ENCODE data around the gene PLTP. TPM values are rescaled to one million over a fixed set of nuclear protein-coding genes. Genes with fewer than 3 reads are reported as not detected.
A peak's percentile ranks its signal among the peaks of the same experiment; 100 is the strongest.

PLTP gene
- total and polyA plus RNA-seq, 2 of the 13 experiments (the other 11 are each of a cell fraction or from before 2014, with no cell fraction given), result 16.9 to 28.6 TPM

DNA sequence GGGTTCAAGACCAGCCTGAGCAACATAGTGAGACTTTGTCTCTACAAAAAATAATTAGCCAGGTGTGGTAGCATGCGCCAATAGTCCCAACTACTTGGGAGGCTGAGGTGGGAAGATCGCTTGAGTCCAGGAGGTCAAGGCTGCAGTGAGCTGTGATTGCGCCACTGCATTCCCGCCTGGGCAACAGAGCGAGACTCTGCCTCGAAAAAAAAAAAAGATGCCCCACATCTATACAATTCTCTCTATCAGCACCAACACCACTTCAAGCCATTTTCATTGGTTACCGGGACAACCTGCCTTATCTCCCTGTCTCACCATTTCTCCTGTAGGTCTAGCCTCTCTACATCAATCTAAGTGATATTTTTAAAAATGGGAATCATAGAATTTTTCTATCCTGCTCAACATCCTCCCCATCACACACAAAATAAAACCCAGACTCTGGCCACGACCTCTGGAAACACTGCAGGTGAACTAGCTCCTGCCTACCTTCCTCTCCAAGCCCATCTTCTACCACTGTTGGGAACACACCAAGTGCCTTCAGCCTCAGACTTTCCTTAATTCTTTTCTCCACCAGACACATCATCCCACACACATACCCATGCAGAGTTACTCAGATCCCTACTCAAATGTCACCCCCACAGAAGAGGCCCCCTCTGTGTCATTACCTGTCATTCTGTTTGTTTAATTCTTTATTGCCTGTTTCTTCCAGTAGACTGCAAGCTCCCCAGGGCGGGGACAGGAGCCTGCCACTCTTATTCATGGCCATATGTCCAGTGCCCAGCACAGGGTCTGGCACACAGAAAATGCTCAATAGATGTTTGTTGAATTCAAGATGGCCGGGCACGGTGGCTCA is 9.6 kb upstream of the PLTP start (continued):
- TF ChIP-seq, protein P1, sequence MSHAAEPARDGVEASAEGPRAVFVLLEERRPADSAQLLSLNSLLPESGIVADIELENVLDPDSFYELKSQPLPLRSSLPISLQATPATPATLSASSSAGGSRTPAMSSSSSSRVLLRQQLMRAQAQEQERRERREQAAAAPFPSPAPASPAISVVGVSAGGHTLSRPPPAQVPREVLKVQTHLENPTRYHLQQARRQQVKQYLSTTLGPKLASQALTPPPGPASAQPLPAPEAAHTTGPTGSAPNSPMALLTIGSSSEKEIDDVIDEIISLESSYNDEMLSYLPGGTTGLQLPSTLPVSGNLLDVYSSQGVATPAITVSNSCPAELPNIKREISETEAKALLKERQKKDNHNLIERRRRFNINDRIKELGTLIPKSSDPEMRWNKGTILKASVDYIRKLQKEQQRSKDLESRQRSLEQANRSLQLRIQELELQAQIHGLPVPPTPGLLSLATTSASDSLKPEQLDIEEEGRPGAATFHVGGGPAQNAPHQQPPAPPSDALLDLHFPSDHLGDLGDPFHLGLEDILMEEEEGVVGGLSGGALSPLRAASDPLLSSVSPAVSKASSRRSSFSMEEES (CRISPR knock-in tag; IDR thresholded peaks at IDR 0.05), result no peak
- peak; percentile 85 for TF ChIP-seq ADNP (CRISPR knock-in tag; IDR thresholded peaks at IDR 0.05)
- TF ChIP-seq SMARCE1 (IDR thresholded peaks at IDR 0.05; ENCODE audit: borderline replicate concordance), result no peak
- TF ChIP-seq, protein P2, sequence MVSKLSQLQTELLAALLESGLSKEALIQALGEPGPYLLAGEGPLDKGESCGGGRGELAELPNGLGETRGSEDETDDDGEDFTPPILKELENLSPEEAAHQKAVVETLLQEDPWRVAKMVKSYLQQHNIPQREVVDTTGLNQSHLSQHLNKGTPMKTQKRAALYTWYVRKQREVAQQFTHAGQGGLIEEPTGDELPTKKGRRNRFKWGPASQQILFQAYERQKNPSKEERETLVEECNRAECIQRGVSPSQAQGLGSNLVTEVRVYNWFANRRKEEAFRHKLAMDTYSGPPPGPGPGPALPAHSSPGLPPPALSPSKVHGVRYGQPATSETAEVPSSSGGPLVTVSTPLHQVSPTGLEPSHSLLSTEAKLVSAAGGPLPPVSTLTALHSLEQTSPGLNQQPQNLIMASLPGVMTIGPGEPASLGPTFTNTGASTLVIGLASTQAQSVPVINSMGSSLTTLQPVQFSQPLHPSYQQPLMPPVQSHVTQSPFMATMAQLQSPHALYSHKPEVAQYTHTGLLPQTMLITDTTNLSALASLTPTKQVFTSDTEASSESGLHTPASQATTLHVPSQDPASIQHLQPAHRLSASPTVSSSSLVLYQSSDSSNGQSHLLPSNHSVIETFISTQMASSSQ (IDR thresholded peaks at IDR 0.05; ENCODE audit: low read depth), result no peak
- TF ChIP-seq, protein P2 (CRISPR knock-in tag; IDR thresholded peaks at IDR 0.05; ENCODE audit: borderline replicate concordance), result no peak
- peak; percentile 69 for TF ChIP-seq HNF4G (IDR thresholded peaks at IDR 0.05; ENCODE audit: borderline replicate concordance, low read depth, low read length)
- TF ChIP-seq HNF4G (CRISPR knock-in tag; IDR thresholded peaks at IDR 0.05; ENCODE audit: borderline replicate concordance, low read depth), result no peak
- no peak for TF ChIP-seq ZKSCAN5 (CRISPR knock-in tag; IDR thresholded peaks at IDR 0.05)
- peak; percentile 53; the same call in 1 of the 2 replicates for TF ChIP-seq ZNF230 (CRISPR knock-in tag; IDR thresholded peaks at IDR 0.05)
- TF ChIP-seq CEBPB (IDR thresholded peaks at IDR 0.05; ENCODE audit: borderline replicate concordance, low read depth, low read length), result peak; percentile 74; the same call in 1 of the 2 replicates
- TF ChIP-seq, protein P3, sequence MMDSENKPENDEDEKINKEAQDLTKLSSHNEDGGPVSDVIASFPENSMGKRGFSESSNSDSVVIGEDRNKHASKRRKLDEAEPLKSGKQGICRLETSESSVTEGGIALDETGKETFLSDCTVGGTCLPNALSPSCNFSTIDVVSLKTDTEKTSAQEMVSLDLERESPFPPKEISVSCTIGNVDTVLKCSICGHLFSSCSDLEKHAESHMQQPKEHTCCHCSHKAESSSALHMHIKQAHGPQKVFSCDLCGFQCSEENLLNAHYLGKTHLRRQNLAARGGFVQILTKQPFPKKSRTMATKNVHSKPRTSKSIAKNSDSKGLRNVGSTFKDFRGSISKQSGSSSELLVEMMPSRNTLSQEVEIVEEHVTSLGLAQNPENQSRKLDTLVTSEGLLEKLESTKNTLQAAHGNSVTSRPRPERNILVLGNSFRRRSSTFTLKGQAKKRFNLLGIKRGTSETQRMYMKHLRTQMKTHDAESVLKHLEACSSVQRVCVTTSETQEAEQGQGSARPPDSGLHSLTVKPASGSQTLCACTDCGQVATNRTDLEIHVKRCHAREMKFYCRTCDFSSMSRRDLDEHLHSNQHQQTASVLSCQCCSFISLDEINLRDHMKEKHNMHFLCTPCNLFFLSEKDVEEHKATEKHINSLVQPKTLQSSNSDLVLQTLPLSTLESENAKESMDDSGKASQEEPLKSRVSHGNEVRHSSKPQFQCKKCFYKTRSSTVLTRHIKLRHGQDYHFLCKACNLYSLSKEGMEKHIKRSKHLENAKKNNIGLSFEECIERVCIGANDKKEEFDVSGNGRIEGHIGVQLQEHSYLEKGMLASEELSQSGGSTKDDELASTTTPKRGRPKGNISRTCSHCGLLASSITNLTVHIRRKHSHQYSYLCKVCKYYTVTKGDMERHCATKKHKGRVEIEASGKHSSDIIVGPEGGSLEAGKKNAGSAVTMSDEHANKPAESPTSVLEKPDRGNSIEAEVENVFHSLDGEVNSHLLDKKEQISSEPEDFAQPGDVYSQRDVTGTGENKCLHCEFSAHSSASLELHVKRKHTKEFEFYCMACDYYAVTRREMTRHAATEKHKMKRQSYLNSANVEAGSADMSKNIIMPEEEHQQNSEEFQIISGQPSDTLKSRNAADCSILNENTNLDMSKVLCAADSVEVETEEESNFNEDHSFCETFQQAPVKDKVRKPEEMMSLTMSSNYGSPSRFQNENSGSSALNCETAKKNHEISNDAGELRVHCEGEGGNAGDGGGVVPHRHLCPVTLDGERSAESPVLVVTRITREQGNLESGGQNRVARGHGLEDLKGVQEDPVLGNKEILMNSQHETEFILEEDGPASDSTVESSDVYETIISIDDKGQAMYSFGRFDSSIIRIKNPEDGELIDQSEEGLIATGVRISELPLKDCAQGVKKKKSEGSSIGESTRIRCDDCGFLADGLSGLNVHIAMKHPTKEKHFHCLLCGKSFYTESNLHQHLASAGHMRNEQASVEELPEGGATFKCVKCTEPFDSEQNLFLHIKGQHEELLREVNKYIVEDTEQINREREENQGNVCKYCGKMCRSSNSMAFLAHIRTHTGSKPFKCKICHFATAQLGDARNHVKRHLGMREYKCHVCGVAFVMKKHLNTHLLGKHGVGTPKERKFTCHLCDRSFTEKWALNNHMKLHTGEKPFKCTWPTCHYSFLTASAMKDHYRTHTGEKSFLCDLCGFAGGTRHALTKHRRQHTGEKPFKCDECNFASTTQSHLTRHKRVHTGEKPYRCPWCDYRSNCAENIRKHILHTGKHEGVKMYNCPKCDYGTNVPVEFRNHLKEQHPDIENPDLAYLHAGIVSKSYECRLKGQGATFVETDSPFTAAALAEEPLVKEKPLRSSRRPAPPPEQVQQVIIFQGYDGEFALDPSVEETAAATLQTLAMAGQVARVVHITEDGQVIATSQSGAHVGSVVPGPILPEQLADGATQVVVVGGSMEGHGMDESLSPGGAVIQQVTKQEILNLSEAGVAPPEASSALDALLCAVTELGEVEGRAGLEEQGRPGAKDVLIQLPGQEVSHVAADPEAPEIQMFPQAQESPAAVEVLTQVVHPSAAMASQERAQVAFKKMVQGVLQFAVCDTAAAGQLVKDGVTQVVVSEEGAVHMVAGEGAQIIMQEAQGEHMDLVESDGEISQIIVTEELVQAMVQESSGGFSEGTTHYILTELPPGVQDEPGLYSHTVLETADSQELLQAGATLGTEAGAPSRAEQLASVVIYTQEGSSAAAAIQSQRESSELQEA (CRISPR knock-in tag; IDR thresholded peaks at IDR 0.05; ENCODE audit: not compliant biosample characterization), result no peak
- no peak for TF ChIP-seq CENPX (CRISPR knock-in tag; IDR thresholded peaks at IDR 0.05)
- TF ChIP-seq HOXA3 (CRISPR knock-in tag; IDR thresholded peaks at IDR 0.05), result peak; percentile 64

Data from HepG2 (cell line).